DMS53 (cell line): Measurements from ENCODE around the gene HACD2.
"Not testable (repeated sequence)": the region's sequence is repeated elsewhere in the genome, so short reads cannot be mapped to it uniquely, and the experiment has no call there.

ENCODE experiments used
- DNase-seq: peaks from one replicate; lab custom pipeline; 2025; lab: John Stamatoyannopoulos, UW

HACD2 gene

GRCh38 chr3:123611674-123612073 lies 26.8 kb upstream of the HACD2 start:
- DNase-seq, result not testable (repeated sequence)

DNA sequence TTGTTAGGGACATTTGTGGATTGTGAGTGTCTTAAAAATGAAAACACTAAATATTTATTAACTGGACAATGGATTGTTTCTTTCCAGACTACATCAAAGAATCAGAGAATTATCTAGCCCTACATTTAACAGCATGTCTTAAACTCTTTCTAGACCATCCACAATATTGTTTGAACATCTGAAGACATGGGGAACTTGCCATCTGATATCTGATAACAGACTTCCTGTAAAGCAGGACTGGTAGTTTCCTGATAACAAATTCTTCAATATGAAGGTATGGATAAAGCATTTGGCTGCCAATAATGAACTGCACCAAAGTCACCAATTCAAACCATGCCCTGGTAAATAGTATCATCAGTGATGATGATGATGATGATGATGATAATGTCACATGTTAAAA lies 26.2 kb upstream of the HACD2 start:
- DNase-seq, result no peak

DNA sequence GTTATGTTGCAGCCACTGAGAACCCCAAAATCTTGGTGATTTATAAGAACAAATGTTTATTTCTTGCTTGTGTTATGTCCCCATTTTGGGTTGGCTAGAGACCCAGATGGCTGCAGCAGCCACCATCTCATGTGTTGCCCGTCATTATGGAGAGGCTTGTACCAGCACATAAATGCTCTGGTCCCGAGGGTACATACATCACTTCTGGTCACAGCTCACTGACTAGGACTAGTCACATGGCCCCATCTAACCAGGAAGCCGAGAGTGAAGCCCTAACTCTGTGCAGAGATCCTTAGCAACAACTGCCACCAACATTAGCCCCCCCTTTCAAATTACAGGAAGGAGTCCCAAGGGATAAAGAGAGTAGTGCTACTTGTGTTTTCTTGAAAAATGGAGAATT lies 25.5 kb upstream of the HACD2 start:
- peak; percentile 10 for DNase-seq

GRCh38 chr3:123609063-123609462 lies 24.2 kb upstream of the HACD2 start:
- DNase-seq, result no peak

DNA sequence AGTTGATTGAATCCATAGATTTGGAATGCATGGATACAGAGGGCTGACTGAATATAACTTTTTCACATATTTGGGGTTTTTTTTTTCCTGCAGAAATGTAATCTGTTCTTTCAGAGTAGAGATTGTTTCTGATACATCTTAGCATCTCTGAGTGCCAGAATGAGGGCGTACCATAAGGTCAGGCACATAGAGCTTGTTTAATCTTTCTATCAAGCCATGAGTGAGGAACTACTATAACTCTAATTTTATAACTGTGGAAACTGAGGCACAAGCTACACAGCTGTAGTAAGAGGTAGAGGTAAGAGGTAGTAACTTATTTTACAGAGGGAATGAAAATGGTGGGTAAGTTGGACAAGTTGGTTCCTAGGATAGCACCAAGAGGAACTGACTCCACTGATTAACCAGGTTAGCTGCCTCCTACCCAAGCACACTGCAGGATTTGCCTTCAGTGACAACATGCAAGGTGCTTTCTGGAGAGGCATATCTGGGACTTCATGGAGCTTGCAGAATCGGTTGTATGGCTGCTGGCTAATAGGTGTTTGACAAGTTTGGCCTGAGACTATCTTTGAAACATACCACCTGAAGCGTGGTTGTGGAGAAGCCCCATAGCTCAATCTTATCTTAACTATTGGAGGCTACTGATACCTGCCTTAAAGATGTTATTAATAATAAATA lies 23.5 kb upstream of the HACD2 start:
- DNase-seq, result no peak

GRCh38 chr3:123606527-123606926 lies 21.7 kb upstream of the HACD2 start:
- peak; percentile 8 for DNase-seq

- DNase-seq, result peak; percentile 83
Measured at GRCh38 chr3:123605789-123606234, 21.0 kb upstream of the HACD2 start.

DNA sequence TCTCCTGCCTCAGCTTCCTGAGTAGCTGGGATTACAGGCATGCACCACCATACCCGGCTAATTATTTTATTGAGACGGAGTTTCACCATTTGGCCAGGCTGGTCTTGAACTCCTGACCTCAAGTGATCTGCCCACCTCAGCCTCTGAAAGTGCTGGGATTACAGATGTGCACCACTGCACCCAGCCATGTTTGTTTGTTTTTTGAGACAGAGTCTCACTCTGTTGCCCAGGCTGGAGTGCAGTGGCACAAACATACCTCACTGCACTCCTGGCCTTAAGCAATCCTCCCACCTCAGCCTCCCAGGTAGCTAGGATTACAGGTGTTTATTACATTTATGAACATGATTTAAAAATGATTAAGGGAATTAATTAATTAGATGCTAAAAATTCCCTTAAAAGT lies 18.3 kb upstream of the HACD2 start:
- not testable (repeated sequence) for DNase-seq

DNA sequence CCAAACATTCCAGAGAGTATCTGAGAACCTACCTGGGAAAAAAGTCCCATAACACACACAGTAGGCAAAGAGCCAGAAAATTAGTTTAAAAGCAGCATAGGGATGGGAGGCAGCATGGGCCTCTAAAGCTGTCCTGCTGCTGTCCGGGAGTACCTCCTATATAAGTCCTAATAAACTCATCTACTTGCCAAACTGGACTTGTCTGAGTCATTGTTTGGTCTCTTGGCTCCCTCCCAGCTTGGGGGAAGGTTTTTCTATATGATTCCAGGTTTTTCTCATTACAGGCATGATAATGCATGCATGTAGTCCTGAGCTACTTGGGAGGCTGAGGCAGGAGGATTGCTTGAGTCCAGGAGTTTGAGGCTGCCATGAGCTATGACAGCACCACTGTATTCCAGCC lies 17.5 kb upstream of the HACD2 start:
- peak; percentile 89 for DNase-seq

DNA sequence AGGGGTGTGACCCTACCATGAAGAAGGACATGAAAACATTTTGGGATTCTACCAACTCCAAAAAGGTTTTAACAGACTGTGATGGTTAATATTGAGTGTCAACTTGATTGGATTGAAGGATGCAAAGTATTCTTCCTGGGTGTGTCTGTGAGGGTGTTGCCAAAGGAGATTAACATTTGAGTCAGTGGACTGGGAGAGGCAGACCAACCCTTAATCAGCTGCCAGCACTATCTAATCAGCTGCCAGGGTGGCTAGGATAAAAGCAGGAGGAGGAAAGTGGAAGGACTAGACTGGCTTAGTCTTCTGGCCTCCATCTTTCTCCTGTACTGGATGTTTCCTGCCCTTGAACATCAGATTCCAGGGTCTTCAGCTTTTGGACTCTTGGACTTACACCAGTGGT lies 16.0 kb upstream of the HACD2 start:
- DNase-seq, result not testable (repeated sequence)

- DNase-seq, result no peak
Measured at GRCh38 chr3:123597561-123597960, 12.7 kb upstream of the HACD2 start.

GRCh38 chr3:123595396-123596180 lies 10.7 kb upstream of the HACD2 start:
- no peak for DNase-seq

DNA sequence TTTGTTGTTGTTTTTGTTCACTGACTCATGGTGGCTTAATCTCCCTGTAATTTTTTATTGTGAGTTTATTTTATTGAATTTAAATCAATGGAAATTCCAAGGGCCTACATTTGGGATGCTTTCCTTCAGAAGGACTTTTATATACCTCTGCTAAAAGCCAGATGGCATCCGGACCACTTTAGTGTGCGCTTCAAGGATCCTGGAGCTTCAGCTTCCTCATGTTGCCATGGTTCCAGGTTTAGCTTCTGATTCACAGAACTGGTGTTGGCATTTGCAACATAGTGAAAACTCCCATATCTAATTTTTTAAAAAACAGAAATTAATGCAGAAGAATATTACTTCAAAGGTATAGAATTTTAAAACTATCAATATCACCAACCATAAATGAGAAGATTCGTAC lies 8.5 kb upstream of the HACD2 start:
- DNase-seq, result no peak

DNA sequence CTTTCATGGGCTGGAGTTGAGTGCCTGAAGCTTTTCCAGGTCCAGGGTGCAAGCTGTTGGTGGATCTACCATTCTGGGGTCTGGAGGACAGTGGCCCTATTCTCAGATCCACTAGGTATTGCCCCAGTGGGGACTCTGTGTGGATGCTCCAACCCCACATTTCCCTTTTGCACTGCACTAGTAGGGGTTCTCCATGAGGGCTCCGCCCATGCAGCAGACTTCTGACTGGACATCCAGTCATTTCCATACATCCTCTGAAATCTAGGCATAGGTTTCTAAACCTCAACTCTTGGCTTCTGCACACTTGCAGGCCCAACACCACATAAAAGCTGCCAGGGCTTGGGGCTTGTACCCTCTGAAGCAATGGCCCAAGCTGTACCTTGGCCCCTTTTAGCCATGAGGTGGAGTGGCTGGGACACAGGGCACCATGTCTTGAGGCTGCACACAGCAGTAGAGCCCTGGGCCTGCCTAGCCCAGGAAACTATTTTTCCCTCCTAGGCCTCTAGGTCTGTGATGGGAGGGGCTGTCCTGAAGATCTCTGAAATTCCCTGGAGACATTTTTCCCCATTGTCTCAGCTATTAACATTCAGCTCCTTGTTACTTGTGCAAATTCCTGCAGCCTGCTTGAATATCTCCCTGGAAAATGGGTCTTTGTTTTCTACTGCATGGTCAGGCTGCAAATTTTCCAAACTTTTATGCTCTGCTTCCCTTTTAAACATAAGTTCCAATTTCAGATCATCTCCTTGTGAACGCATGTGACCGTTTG lies 6.0 kb upstream of the HACD2 start:
- peak; percentile 8 for DNase-seq

- no peak for DNase-seq
Measured at GRCh38 chr3:123587401-123587800, 2.5 kb upstream of the HACD2 start.

GRCh38 chr3:123586968-123587367 lies 2.1 kb upstream of the HACD2 start:
- DNase-seq, result no peak

GRCh38 chr3:123586131-123586530 lies 1.3 kb upstream of the HACD2 start:
- peak; percentile 79 for DNase-seq

DNA sequence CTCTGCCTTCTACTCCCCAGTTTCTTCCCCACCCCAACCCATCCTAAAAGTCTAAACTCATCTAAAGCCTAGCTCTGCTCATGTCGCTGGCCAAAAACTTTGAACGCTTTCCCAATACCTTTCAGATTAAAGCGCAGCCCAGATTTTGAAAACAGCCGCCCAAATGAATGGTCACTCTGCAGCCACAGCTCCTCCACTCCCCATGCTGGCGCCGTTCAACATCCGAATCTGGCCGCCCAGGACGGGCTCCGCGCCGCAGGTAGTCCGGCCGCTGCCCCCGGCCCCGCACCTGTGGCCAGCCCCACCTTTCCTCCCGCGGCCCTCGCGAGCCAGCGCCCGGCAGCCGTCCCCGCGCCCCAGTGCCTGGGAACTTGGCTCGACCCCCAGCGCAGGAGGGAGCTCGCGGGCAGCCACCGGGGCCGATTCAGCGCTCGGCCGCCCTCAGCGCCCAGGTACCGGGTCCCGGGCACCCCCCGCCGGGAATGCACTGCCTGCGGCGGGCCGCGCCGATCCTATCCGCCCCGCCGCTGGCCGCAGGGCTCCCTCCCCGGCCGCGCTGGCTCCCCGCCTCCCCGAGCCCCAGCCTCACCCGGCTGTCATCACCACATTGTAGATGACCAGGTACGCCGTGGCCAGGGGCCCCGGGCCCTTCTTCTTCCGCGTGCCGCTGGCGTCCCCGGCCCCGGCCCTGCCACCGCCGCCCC lies 417 bp downstream of the HACD2 start:
- no peak for DNase-seq

- no peak for DNase-seq
Measured at GRCh38 chr3:123583561-123583960, 1.3 kb downstream of the HACD2 start.

- no peak for DNase-seq
Measured at GRCh38 chr3:123582315-123582714, 2.5 kb downstream of the HACD2 start.

DNA sequence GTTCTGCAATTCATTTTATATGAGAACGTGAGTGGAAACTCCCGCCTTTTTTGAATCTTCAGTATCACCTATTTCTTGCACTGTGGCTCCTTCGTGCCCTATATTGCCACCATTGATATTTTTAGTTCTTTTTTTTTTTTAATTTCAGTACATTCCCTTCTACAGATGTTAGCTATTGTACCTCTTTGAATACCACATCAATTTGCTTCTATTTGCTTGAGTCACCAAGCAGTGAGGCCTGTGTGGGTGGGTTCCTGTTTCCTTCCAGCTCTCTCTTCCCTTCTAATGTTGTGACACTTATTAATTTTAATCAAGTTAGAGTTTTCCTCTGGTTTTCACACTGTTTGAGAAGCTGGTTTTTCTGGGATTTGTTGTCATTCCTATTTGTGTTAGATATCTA lies 8.7 kb downstream of the HACD2 start:
- DNase-seq, result no peak

DNA sequence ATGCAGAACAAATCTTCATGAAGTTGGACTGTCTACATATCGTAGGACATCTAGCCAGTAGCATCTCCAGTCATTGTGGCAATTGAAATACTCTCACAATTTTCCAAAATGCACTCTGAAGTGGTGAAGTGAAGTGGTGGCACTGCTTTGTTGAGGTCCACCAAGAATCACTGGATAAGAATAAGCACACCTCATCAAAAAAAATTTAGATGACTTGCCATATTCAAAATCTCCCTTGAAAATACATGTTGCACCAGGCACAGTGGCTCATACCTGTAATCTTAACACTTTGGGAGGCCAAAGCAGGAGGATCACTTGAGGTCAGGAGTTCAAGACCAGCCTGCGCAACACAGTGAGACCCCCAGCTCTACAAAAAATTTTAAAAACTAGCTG lies 12.9 kb downstream of the HACD2 start:
- DNase-seq, result no peak
